A549 (cell line): Measurements from ENCODE around the gene SLC8A1.

Experiments used
- CEBPB ChIP-seq, 2 experiments: fragments of >200 bp in 1 of 2; sonication (Bioruptor Twin) in 1 of 2; formaldehyde crosslinking in 1 of 2; IDR thresholded peaks; 2 replicates each; pipeline ENCODE4 v1.6.1; 2012 to 2016
- CHD4 ChIP-seq: fragments of 200-600 bp; sonication (generic); IDR thresholded peaks from 2 replicates; pipeline ENCODE4 v1.6.1; 2016; ENCODE audit warnings: antibody characterized with exemption, mild to moderate bottlenecking, borderline replicate concordance
- CTCF ChIP-seq: fragments of >200 bp; sonication (Bioruptor Twin); formaldehyde crosslinking; IDR thresholded peaks from 3 replicates; pipeline ENCODE4 v1.5.1; 2016
- MYC ChIP-seq: IDR thresholded peaks from 2 replicates; pipeline ENCODE4 v1.6.1; 2012; ENCODE audit warnings: mild to moderate bottlenecking, inconsistent platforms, low read length, improper control_type of control experiment, borderline replicate concordance
- RAD21 ChIP-seq, 2 experiments: fragments of >200 bp in 1 of 2; sonication (Bioruptor Twin) in 1 of 2; formaldehyde crosslinking in 1 of 2; IDR thresholded peaks in 1 of 2; conservative IDR thresholded peaks in 1 of 2; 2 replicates in 1 of 2; 3 replicates in 1 of 2; pipeline ENCODE4 v1.6.1; 2012 to 2018; ENCODE audit warnings: inconsistent platforms in 1 of 2

- TF ChIP-seq MYC, result no peak
- no peak for TF ChIP-seq CHD4
- no peak for TF ChIP-seq RAD21 (conservative IDR thresholded peaks at IDR 0.05 in 1 of 2, IDR thresholded peaks at IDR 0.05 in 1 of 2)
- no peak for TF ChIP-seq CTCF
- TF ChIP-seq CEBPB (IDR thresholded peaks at IDR 0.05), result no peak
Measured at GRCh38 chr2:40487602-40488001, 35.7 kb upstream of the SLC8A1 start.
